Suppressor macrophage (primary cell): ENCODE data around the gene DPEP1.
"Not testable (repeated sequence)": the region's sequence is repeated elsewhere in the genome, so short reads cannot be mapped to it uniquely, and the experiment has no call there.

Experiments
- DNase-seq, 4 experiments: peaks; one replicate each; pipeline ENCODE4 v3.0.0-alpha.2; 2020 to 2022

DPEP1 gene

DNA sequence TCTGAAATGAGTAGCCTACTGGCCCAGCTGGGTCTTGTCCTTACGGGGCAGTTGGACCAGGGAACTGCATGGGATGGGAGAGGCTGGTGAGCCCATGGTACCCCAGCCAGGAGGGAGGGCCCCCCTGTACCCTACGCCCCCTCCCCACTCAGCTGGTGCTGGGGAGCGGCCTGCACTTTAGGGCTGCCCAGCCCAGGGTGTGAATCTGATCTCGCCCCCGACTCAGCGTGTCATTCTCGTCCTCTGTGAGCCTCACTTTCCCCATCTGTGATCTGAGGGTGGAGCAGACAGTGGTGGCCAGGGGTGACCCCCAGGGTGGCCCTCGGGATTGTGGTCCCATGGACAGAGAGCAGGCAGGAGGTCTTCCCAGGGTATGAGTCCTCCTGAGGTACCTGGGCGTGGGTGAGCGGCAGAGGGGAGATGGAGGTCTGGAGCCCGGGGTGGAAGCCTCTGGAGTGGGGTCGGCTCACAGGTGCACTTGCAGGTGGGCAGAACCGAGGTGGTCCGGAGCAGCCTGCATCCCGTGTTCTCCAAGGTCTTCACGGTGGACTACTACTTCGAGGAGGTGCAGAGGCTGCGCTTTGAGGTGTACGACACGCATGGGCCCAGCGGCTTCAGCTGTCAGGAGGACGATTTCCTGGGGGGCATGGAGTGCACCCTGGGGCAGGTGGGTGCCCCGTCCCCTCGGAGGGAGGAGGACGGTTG lies 36.2 kb upstream of the DPEP1 start:
- no peak for DNase-seq

- no peak for DNase-seq
These were observed 34.1 kb upstream of the DPEP1 start for GRCh38 chr16:89579351-89579750.

GRCh38 chr16:89581045-89581695 lies 32.3 kb upstream of the DPEP1 start:
- DNase-seq = no peak

DNA sequence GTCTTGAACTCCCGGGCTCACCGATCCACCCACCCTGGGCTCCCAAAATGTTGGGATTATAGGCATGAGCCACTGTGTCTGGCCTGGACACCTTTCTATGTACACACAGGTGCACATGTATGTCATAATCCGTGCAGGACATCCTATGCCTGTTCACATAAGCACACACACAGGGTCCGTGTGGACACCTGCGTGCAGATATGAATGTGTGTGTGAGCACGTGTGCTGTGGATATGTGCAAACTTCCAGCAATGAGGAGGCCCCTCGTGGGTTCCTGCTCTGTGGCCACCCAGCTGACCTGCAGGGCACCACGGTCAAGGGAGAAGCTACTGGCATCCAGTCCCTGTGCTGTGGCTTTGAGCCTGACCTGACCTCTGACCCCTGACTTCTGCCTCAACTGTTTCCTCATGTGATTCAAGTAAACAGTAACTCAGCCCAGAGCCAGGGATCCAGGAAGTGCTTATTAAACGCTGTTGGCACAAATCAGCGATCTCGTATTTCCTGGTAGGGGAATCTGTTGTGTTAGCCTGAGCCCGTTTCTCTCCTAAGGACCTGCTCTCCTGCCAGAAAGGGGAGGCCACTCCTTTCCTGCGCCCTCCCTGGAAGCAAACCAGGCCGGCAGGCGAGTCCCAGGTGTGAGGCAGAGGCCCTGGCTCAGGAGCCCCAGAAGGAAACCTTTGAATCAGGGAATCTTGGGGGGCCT lies 31.4 kb upstream of the DPEP1 start:
- peak in 3 of 4 experiments; percentile 42 to 45 (median 44) for DNase-seq

DNA sequence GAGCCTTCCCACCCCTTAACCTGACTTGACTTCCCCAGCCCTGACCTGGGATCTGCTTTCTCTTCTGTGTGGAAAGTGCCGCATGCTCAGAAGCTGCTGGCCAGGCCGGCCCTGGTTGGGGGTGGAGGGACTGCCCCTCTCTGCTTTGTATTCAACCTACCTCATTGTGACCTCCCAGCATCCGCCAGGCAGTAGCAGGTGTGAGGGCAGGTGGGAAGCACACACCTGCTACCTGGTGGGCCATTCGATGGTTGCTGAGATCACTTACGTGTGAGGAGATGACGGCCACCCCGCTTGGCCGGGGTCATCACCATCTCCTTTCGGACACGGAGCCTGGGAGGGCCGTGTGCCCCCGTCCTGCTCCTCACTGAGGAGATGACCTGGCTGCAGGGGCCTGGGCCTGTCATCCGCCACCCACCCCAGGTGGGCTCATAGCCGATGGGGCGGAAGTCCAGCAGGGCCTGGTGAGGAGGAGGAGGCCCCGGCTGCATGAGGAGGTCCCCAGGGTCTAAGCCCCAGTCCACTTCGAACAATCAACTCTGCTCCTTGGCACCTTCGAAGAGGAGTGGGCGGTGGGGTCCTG lies 30.7 kb upstream of the DPEP1 start:
- no peak for DNase-seq

DNA sequence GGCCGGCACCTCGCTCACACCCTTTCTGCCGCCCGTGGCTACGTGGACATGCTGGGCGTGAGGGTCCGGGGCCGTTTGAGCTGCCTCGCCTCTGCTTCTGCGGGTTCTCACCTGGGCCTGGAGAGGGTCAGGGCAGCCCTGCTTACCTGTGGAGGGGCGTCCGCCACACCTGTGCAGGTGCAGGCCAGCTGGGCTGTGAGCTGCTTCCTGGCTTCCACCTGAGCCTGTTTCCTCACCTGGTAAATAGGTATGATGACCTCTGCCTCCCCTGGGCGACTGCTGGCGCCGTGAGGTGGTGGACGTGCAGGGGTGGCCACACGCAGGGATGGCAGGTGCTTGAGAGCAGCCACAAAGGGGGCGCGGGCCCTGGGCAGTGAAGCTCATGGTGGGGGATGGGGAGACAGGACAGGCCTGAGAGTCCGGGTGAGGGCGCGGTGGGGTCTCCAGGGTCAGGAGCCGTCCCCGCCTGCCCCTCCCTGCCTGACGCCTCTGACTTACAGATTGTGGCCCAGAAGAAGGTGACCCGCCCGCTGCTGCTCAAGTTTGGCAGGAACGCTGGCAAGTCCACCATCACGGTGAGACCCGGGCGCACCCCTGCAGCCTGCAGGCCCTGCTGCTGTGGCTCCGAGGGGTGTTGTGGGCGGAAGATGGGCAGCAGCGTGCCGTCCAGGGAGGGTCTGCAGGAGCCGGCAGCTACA lies 30.1 kb upstream of the DPEP1 start:
- DNase-seq = no peak

- DNase-seq = no peak
These were observed 29.4 kb upstream of the DPEP1 start for GRCh38 chr16:89583895-89584644.

DNA sequence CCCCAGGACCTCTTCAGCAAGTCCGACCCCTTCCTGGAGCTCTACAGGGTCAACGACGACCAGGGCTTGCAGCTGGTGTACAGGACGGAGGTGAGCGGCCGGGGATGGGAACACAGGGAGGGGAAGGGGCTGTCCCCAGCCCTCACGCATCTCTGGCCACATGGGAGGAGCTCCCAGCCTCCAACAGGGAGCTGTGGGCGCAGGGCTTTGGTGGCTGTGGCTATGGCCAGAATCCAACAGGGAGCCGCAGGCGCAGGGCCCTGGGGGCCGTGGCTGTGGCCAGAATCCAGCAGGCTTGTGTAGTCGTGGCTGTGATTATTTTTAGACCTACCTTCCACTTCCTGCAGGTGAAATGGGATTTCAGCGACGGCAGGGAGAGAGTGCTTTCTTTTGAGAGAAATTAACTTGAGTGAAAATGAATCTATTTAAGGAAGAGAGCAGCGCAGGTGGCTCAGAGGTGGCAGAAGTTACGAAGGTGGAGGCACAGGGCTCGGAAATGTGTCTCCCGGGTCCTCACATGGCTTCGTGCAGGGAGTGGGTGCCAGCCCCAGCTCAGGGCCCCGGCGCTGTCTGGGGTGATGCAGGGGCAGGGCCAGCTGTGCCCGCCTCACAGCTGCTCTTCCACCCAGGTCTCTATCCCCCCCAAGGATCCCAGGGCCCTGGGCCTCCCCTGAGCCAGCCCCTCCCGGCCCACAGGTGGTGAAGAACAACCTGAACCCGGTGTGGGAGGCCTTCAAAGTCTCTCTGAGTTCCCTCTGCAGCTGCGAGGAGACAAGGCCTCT lies 28.5 kb upstream of the DPEP1 start:
- no peak for DNase-seq

- no peak for DNase-seq
These were observed 27.2 kb upstream of the DPEP1 start for GRCh38 chr16:89586218-89586617.

GRCh38 chr16:89586853-89587252 lies 26.6 kb upstream of the DPEP1 start:
- no peak for DNase-seq

DNA sequence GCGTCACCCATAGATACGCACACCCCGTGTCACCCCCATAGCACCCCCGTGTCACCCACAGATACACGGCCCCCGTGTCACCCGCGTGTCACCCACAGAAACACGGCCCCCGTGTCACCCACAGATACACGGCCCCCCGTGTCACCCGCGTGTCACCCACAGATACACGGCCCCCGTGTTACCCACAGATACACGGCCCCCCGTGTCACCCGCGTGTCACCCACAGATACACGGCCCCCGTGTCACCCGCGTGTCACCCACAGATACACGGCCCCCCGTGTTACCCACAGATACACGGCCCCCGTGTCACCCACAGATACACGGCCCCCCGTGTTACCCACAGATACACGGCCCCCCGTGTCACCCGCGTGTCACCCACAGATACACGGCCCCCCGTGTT lies 25.8 kb upstream of the DPEP1 start:
- not testable (repeated sequence) for DNase-seq

- DNase-seq = no peak
These were observed 24.9 kb upstream of the DPEP1 start for GRCh38 chr16:89588413-89589109.

- DNase-seq = no peak
These were observed 24.1 kb upstream of the DPEP1 start for GRCh38 chr16:89589241-89589926.

DNA sequence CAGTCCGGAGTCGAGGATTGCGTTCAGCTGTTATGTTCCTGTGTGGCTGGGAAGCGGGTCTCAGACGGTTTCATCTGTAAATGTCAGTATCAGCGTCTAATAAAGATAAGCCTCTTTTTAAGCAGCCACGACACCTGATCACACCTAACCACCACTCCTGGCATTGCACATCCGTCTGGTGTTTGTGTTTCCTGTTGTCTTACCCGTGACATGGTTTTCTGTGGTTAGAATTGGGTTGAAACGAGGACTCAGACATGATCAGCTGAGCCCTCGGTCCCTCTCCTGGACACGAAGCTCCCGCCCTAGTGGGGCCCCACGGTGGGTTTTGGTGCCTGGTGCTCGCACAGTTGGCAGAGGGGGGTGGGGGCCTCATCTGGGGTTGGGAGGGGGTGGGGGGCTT lies 19.6 kb upstream of the DPEP1 start:
- no peak for DNase-seq

- no peak for DNase-seq
These were observed 17.9 kb upstream of the DPEP1 start for GRCh38 chr16:89595330-89596060.

DNA sequence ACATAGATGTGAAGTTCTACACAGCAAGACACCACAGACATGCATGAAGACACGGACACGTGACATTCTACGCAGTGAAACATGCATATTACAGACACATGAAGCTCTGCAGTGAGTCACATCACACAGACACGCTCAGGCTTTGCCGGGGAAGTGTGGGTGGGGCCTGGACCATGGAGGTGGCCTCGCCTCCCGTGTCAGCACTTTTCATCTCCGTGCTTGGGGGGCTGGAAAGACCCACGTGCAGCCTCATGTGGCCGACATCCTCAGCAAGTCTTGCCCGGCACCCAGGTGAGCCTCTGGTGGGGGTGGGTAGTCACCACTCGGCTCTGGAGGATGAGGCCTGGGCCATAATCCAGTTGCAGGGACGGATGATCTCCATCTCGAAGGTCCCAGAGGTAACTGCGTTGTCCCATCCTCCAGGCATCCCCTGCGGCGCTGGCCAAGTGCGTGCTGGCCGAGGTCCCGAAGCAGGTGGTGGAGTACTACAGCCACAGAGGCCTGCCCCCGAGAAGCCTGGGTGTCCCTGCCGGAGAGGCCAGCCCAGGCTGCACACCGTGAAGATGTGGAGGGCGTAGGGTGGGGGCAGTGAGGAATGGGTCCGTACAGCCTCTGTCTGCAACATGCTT lies 17.3 kb upstream of the DPEP1 start:
- no peak for DNase-seq

GRCh38 chr16:89596957-89597649 lies 16.3 kb upstream of the DPEP1 start:
- DNase-seq = no peak

- DNase-seq = peak in 3 of 4 experiments; percentile 39 to 49 (median 40)
These were observed 15.2 kb upstream of the DPEP1 start for GRCh38 chr16:89598199-89598598.
